SK-N-SH treated with all-trans-retinoic acid at 6 μM for 48 hours (cell line): ENCODE results near the gene POU2F3.

Source experiments
- ATAC-seq: fragments of 200-7000 bp; cut with Tn5 transposase; 3 replicates; pipeline ENCODE4 v1.9.1; 2020; ENCODE audit warnings: mild to moderate bottlenecking, moderate library complexity
- ARNTL ChIP-seq: fragments of 450-650 bp; formaldehyde crosslinking; IDR thresholded peaks from 2 replicates; pipeline ENCODE4 v1.5.0; 2020; ENCODE audit warnings: low read depth, mild to moderate bottlenecking, moderate library complexity, borderline replicate concordance
- BACH2 ChIP-seq: fragments of 250-450 bp; sonication (Bioruptor Pico); IDR thresholded peaks from 2 replicates; pipeline ENCODE4 v1.9.0; 2021; ENCODE audit warnings: mild to moderate bottlenecking, borderline replicate concordance
- CSDC2 ChIP-seq: fragments of 250-450 bp; sonication (Bioruptor Pico); IDR thresholded peaks from 2 replicates; pipeline ENCODE4 v1.5.0; 2020; ENCODE audit warnings: mild to moderate bottlenecking, moderate library complexity
- ESRRG ChIP-seq: fragments of 250-450 bp; sonication (Bioruptor Pico); IDR thresholded peaks from 2 replicates; pipeline ENCODE4 v1.6.1; 2021; ENCODE audit warnings: mild to moderate bottlenecking
- GLIS3 ChIP-seq: fragments of 250-450 bp; sonication (Bioruptor Pico); IDR thresholded peaks from 2 replicates; pipeline ENCODE4 v1.5.0; 2020; ENCODE audit warnings: mild to moderate bottlenecking, moderate library complexity
- PPARA ChIP-seq: fragments of 250-450 bp; sonication (Bioruptor Pico); IDR thresholded peaks from 2 replicates; pipeline ENCODE4 v1.5.0; 2020; ENCODE audit warnings: mild to moderate bottlenecking, borderline replicate concordance
- RARB ChIP-seq: fragments of 250-450 bp; sonication (Bioruptor Pico); IDR thresholded peaks from 2 replicates; pipeline ENCODE4 v1.8.0; 2021; ENCODE audit warnings: mild to moderate bottlenecking, moderate library complexity
- SNAI2 ChIP-seq: fragments of 250-450 bp; sonication (Bioruptor Pico); IDR thresholded peaks from 2 replicates; pipeline ENCODE4 v1.5.0; 2020; ENCODE audit warnings: mild to moderate bottlenecking, moderate library complexity
- TCF4 ChIP-seq: fragments of 250-450 bp; sonication (Bioruptor Pico); IDR thresholded peaks from 2 replicates; pipeline ENCODE4 v1.8.0; 2021; ENCODE audit warnings: mild to moderate bottlenecking, moderate library complexity, borderline replicate concordance
- ZFP3 ChIP-seq: fragments of 250-450 bp; sonication (Bioruptor Pico); IDR thresholded peaks from 2 replicates; pipeline ENCODE4 v1.5.0; 2020; ENCODE audit warnings: mild to moderate bottlenecking, moderate library complexity
- ZFP30 ChIP-seq: fragments of 450-650 bp; formaldehyde crosslinking; IDR thresholded peaks from 2 replicates; pipeline ENCODE4 v1.5.0; 2022; ENCODE audit warnings: mild to moderate bottlenecking, moderate library complexity
- ZNF565 ChIP-seq: fragments of 450-650 bp; formaldehyde crosslinking; conservative IDR thresholded peaks from 2 replicates; pipeline ENCODE4 v1.5.0; 2020; ENCODE audit warnings: low read depth, mild to moderate bottlenecking, moderate library complexity
- ZNF8 ChIP-seq: fragments of 450-650 bp; formaldehyde crosslinking; IDR thresholded peaks from 2 replicates; pipeline ENCODE4 v1.5.0; 2020; ENCODE audit warnings: mild to moderate bottlenecking, moderate library complexity
- TF ChIP-seq, protein P1 (sequence below): fragments of 250-450 bp; sonication (Bioruptor Pico); IDR thresholded peaks from 2 replicates; pipeline ENCODE4 v1.5.1; 2020; ENCODE audit warnings: low read depth, mild to moderate bottlenecking, moderate library complexity
- TF ChIP-seq, protein P2 (sequence below): fragments of 250-450 bp; sonication (Bioruptor Pico); IDR thresholded peaks from 2 replicates; pipeline ENCODE4 v1.5.0; 2020; ENCODE audit warnings: mild to moderate bottlenecking, moderate library complexity
- TF ChIP-seq, protein P3 (sequence below): fragments of 250-450 bp; sonication (Bioruptor Pico); IDR thresholded peaks from 2 replicates; pipeline ENCODE4 v1.5.1; 2021; ENCODE audit warnings: mild to moderate bottlenecking, moderate library complexity
- TF ChIP-seq, protein P4 (sequence below): fragments of 250-450 bp; sonication (Bioruptor Pico); IDR thresholded peaks from 2 replicates; pipeline ENCODE4 v1.8.0; 2021; ENCODE audit warnings: low read depth, mild to moderate bottlenecking, moderate library complexity, borderline replicate concordance

POU2F3 gene

GRCh38 chr11:120289426-120289825 is 49.5 kb downstream of the POU2F3 start:
- TF ChIP-seq ZFP3 (no peak), TCF4 (CRISPR knock-in tag) (no peak), CSDC2 (no peak), ZFP30 (CRISPR knock-in tag) (no peak), PPARA (CRISPR knock-in tag) (no peak), ARNTL (no peak), BACH2 (no peak), ZNF8 (CRISPR knock-in tag) (no peak), RARB (CRISPR knock-in tag) (no peak), GLIS3 (CRISPR knock-in tag) (no peak)
- TF ChIP-seq, protein P1, sequence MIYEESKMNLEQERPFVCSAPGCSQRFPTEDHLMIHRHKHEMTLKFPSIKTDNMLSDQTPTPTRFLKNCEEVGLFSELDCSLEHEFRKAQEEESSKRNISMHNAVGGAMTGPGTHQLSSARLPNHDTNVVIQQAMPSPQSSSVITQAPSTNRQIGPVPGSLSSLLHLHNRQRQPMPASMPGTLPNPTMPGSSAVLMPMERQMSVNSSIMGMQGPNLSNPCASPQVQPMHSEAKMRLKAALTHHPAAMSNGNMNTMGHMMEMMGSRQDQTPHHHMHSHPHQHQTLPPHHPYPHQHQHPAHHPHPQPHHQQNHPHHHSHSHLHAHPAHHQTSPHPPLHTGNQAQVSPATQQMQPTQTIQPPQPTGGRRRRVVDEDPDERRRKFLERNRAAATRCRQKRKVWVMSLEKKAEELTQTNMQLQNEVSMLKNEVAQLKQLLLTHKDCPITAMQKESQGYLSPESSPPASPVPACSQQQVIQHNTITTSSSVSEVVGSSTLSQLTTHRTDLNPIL (CRISPR knock-in tag), result no peak
- TF ChIP-seq, protein P2, sequence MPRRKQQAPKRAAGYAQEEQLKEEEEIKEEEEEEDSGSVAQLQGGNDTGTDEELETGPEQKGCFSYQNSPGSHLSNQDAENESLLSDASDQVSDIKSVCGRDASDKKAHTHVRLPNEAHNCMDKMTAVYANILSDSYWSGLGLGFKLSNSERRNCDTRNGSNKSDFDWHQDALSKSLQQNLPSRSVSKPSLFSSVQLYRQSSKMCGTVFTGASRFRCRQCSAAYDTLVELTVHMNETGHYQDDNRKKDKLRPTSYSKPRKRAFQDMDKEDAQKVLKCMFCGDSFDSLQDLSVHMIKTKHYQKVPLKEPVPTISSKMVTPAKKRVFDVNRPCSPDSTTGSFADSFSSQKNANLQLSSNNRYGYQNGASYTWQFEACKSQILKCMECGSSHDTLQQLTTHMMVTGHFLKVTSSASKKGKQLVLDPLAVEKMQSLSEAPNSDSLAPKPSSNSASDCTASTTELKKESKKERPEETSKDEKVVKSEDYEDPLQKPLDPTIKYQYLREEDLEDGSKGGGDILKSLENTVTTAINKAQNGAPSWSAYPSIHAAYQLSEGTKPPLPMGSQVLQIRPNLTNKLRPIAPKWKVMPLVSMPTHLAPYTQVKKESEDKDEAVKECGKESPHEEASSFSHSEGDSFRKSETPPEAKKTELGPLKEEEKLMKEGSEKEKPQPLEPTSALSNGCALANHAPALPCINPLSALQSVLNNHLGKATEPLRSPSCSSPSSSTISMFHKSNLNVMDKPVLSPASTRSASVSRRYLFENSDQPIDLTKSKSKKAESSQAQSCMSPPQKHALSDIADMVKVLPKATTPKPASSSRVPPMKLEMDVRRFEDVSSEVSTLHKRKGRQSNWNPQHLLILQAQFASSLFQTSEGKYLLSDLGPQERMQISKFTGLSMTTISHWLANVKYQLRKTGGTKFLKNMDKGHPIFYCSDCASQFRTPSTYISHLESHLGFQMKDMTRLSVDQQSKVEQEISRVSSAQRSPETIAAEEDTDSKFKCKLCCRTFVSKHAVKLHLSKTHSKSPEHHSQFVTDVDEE, result no peak
- TF ChIP-seq, protein P3, sequence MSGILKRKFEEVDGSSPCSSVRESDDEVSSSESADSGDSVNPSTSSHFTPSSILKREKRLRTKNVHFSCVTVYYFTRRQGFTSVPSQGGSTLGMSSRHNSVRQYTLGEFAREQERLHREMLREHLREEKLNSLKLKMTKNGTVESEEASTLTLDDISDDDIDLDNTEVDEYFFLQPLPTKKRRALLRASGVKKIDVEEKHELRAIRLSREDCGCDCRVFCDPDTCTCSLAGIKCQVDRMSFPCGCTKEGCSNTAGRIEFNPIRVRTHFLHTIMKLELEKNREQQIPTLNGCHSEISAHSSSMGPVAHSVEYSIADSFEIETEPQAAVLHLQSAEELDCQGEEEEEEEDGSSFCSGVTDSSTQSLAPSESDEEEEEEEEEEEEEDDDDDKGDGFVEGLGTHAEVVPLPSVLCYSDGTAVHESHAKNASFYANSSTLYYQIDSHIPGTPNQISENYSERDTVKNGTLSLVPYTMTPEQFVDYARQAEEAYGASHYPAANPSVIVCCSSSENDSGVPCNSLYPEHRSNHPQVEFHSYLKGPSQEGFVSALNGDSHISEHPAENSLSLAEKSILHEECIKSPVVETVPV (CRISPR knock-in tag), result no peak
- TF ChIP-seq, all 23 proteins: peak for 0
- no peak for ATAC-seq

DNA sequence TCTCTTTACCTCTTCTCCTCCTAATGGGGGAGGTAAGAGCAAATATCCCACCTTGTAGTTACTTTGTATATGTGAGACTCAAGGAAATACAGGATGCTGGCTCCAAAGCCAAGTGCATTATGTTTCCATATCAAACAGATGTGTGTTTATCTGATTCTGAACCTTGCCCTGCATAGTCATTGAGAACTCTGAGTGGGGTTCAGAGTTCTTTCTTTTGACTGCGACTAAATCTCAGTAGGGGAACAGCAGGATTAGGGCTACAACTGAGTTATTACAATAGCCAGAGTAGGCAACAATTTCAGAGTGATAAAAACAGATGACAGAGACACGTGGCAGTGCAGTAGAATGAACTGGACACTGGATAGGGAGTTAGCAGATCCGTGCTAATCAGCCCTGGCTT is 51.0 kb downstream of the POU2F3 start:
- TF ChIP-seq ESRRG (CRISPR knock-in tag) (no peak), CSDC2 (no peak), TCF4 (CRISPR knock-in tag) (no peak), SNAI2 (no peak), ZNF565 (CRISPR knock-in tag) (no peak)
- TF ChIP-seq, protein P4, sequence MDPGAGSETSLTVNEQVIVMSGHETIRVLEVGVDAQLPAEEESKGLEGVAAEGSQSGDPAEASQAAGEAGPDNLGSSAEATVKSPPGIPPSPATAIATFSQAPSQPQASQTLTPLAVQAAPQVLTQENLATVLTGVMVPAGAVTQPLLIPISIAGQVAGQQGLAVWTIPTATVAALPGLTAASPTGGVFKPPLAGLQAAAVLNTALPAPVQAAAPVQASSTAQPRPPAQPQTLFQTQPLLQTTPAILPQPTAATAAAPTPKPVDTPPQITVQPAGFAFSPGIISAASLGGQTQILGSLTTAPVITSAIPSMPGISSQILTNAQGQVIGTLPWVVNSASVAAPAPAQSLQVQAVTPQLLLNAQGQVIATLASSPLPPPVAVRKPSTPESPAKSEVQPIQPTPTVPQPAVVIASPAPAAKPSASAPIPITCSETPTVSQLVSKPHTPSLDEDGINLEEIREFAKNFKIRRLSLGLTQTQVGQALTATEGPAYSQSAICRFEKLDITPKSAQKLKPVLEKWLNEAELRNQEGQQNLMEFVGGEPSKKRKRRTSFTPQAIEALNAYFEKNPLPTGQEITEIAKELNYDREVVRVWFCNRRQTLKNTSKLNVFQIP (CRISPR knock-in tag), result no peak
- no peak for ATAC-seq

DNA sequence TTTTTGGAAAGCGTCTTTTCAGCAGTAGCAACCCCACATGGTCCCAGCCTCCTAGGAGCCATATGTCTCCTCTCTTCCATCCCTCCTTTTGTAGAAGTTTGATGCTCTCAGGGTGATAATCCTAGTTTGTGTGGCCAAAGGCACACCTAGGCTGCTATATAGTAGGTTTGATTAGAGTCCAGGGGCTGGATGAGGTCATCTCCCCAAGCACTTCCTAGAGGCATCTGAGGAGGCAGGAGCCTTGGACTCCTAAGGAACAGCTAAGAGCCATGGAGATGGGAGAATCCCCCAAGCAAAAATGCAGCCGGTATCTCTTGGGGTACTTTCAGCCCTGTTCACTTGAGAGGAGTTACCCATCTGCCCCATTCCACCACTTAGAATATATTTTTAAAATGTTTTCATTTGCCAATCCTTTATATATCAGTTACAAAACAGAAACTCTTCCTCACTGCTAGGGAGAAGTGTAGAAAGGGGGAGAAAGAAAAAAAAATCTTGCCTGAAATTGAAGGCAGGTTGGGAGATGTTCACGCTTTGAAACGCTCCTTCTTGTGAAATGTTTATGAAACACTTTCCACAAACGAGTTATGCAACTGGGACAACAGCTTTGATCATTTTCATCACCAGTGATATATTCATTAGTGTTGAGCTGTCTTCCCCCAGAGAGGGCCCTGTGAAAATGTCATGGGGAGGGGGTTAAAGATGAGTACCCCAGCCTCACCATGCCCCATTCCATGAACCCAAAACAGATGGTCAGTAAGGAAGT is 53.3 kb downstream of the POU2F3 start:
- ATAC-seq, result no peak
- TF ChIP-seq, protein P2, result no peak
- TF ChIP-seq, protein P4 (CRISPR knock-in tag), result no peak
- TF ChIP-seq SNAI2 (no peak), BACH2 (no peak), RARB (CRISPR knock-in tag) (no peak), ESRRG (CRISPR knock-in tag) (no peak), CSDC2 (no peak), GLIS3 (CRISPR knock-in tag) (no peak)
